VCaP (cell line): ENCODE measurements around the gene KIF27.

Experiments used
- H3K27ac ChIP-seq: fragments of 450-650 bp; 2 replicates; pipeline ENCODE4 v1.5.1; 2017
- TF ChIP-seq, protein P1 (sequence below): fragments of 450-650 bp; conservative IDR thresholded peaks from 2 replicates; pipeline ENCODE4 v1.5.1; 2017; ENCODE audit warnings: mild to moderate bottlenecking, moderate library complexity

Gene KIF27

DNA sequence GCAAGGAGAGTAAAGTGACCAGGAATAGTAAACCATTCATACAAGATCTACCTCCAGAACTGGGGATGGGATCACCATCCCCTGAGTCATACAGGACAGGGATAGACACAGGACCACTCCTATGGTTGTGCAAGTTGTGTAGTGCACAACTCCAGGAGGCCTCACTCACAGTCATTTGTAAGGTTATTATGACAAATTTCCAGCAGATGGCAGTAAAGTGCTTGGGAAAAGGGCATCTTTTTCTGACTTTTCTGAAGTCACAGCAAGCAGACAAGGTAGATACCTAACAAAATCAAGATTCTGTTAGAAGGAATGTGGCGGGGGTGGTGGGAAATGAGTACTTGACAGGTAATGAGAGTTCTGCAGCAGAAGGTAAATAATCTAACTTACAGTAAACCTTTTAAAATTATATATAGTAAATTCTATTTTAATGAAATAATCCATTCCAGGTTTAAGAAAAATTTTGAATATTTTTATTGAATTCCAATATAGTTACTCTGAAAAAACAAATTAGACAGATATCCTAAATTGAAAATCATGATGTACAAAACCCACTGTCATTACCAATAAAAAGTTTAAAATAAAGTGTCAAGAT, 16.7 kb upstream of the KIF27 start:
- TF ChIP-seq, protein P1, sequence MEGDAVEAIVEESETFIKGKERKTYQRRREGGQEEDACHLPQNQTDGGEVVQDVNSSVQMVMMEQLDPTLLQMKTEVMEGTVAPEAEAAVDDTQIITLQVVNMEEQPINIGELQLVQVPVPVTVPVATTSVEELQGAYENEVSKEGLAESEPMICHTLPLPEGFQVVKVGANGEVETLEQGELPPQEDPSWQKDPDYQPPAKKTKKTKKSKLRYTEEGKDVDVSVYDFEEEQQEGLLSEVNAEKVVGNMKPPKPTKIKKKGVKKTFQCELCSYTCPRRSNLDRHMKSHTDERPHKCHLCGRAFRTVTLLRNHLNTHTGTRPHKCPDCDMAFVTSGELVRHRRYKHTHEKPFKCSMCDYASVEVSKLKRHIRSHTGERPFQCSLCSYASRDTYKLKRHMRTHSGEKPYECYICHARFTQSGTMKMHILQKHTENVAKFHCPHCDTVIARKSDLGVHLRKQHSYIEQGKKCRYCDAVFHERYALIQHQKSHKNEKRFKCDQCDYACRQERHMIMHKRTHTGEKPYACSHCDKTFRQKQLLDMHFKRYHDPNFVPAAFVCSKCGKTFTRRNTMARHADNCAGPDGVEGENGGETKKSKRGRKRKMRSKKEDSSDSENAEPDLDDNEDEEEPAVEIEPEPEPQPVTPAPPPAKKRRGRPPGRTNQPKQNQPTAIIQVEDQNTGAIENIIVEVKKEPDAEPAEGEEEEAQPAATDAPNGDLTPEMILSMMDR: peak; percentile 78
- no peak overlapping the region for H3K27ac ChIP-seq

- TF ChIP-seq, protein P1: no peak
- H3K27ac ChIP-seq: no peak overlapping the region
Observed at GRCh38 chr9:83936523-83936922, 15.3 kb upstream of the KIF27 start.

DNA sequence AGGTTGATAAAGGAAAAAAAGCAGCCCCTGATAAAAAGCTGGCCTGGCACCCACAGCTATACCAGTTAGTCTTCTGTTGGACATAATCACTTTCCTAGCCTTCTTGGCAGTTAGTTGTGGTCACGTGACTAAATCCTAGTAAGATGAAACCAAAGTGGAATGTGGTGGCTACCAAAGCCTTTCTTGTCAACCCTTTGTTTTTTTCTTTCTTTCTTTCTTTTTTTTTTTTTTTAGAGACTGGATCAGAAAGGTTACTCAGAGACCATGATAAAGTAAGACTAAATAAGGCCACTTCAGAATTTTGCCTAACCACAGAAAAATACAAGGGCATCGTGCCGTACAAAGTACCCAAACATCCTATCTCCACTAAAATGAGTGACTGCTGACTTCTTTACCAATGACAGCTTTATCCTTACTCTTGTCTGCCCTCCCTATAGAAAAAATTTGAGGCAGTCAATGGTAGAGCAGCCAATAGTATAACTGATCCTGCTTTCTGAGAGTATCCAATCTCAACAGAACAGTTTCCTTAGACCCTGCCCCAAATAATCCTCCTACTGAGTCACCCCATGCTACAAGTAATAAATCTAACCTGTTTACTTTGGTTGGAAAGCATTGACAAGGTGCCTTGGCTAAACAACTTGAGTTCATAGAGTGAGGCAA, 14.2 kb upstream of the KIF27 start:
- H3K27ac ChIP-seq: peak overlapping the region; percentile 82
- TF ChIP-seq, protein P1: no peak

- TF ChIP-seq, protein P1: no peak
- H3K27ac ChIP-seq: peak overlapping the region; percentile 82
Observed at GRCh38 chr9:83934569-83935275, 13.5 kb upstream of the KIF27 start.

GRCh38 chr9:83933790-83934189, 12.6 kb upstream of the KIF27 start:
- peak overlapping the region; percentile 82 for H3K27ac ChIP-seq
- TF ChIP-seq, protein P1: no peak

- TF ChIP-seq, protein P1: no peak
- H3K27ac ChIP-seq: no peak overlapping the region
Observed at GRCh38 chr9:83932851-83933250, 11.6 kb upstream of the KIF27 start.

DNA sequence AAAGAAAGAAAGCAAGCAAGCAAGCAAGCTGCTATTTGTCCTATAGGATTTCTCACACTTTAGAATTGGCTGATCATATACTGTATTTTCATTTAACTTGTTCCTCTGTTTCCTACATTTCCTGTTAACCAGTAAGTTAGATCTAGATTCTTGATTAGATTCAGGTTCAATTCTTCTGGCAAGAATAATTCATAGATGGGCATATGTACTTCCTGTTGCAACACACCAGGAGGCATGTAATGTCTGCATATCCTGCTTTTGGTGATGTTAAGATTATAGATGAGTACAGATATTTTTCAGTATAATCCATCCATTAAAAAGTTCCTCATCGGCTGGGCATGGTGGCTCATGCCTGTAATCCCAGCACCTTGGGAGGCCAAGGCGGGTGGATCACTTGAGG, 10.8 kb upstream of the KIF27 start:
- H3K27ac ChIP-seq: no peak overlapping the region
- TF ChIP-seq, protein P1: no peak
